Measurements from ENCODE around the gene AMIGO3. TPM values are rescaled to one million over a fixed set of nuclear protein-coding genes. Genes with fewer than 3 reads are reported as not detected.
"Not testable (repeated sequence)": the region's sequence is repeated elsewhere in the genome, so short reads cannot be mapped to it uniquely, and the experiment has no call there.

The AMIGO3 gene
- total RNA-seq, result under 1 TPM; 0.23 to 0.28 TPM

DNA sequence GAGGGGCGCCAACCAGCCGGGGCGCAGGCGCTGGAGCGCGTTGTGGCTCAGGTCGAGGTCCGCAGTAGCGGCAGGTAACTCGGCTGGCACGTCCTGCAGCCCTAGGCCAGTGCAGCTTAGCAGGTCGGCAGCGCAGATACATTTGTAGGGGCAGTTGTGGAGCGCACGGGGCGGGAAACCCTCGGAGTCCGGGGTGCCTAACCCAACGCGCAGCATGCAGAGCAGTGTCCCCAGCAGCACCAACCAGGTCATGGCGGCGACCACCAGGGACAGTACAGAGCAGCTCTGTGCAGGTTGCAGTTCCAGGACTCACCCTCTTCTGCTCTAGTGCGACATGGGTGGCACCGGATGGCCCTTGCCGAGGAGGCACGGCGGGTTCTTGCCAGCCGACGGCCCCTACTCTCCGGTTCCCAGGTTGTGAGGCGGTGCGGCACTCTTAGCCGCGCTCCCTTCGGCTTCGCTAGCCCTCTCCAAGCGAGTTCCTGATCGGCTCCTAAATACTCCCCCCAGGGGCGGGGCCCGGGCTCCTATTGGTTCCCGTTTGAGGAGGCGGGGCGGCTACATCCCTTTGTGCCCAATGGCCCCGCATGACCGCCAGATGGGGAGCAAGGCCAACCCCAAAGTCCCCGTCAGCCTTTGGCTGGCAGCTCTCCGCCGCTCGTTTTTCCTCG, at the start of gene AMIGO3:
AMIGO3 (minus strand) TSS at position 471 of the 671 bp plus-strand sequence; CDS start at position 252, 219 bp downstream.
- POLR2A ChIA-PET, result interaction anchor here (0.6 to 2.2 kb wide), 7 partner anchors 18 to 369 kb away, joined by 3 to 6 read pairs (median 3); partner anchors contain the start of genes INKA1, IP6K1 and RBM5
- DNase-seq, result peak; percentile 92
- CTCF ChIA-PET, result interaction anchor here (0.7 to 2.4 kb wide), 7 partner anchors 9 to 218 kb away, joined by 3 to 8 read pairs (median 3); partner anchors contain the start of gene INKA1
- peak within 1 kb of the TSS; percentile 74 for H3K27ac Mint-ChIP-seq
- no peaks in the 10 kb centered on the region for H3K9me3 Mint-ChIP-seq
- peak within 1 kb of the TSS; percentile 77 for H3K4me3 Mint-ChIP-seq
- H3K27me3 Mint-ChIP-seq, result no peaks in the 10 kb centered on the region
- peaks cover 36% of the 10 kb centered on the region for H3K36me3 Mint-ChIP-seq (ENCODE audit: low read depth)
- peaks cover 47% of the 10 kb centered on the region for H3K4me1 Mint-ChIP-seq

DNA sequence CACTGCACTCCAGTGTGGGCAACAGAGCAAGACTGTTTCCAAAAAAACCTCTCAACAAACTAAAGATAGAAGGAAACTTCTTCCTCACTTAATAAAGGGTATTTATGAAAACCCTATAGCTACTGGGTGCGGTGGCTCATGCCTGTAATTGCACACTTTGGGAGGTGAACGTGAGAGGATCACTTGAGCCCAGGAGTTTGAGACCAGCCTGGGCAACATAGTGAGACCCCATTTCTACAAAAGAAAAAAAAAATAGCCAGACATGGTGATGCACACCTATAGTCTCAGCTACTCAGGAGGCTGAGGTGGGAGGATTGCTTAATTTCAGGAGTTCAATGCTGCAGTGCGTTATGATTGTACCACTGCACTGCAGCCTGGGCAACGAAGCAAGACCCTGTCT, 44.5 kb upstream of the AMIGO3 start:
- no peak overlapping the region for H3K27ac Mint-ChIP-seq
- no peaks in the 10 kb centered on the region for H3K27me3 Mint-ChIP-seq
- POLR2A ChIA-PET, result no interaction called here
- H3K4me1 Mint-ChIP-seq, result peaks cover 5% of the 10 kb centered on the region
- DNase-seq, result no peak
- H3K9me3 Mint-ChIP-seq, result no peaks in the 10 kb centered on the region
- H3K4me3 Mint-ChIP-seq, result no peak overlapping the region
- peaks cover 5% of the 10 kb centered on the region for H3K36me3 Mint-ChIP-seq (ENCODE audit: low read depth)
- CTCF ChIA-PET, result no interaction called here

- ChIA-PET POLR2A (no interaction called here), CTCF (no interaction called here)
- no peak for DNase-seq
- H3K36me3 Mint-ChIP-seq (ENCODE audit: low read depth), result peaks cover 5% of the 10 kb centered on the region
- H3K27me3 Mint-ChIP-seq, result no peaks in the 10 kb centered on the region
- peaks cover 5% of the 10 kb centered on the region for H3K4me1 Mint-ChIP-seq
- H3K4me3 Mint-ChIP-seq, result no peak overlapping the region
- H3K9me3 Mint-ChIP-seq, result no peaks in the 10 kb centered on the region
- H3K27ac Mint-ChIP-seq, result no peak overlapping the region
Observed at GRCh38 chr3:49761661-49762060, 42.2 kb upstream of the AMIGO3 start.

DNA sequence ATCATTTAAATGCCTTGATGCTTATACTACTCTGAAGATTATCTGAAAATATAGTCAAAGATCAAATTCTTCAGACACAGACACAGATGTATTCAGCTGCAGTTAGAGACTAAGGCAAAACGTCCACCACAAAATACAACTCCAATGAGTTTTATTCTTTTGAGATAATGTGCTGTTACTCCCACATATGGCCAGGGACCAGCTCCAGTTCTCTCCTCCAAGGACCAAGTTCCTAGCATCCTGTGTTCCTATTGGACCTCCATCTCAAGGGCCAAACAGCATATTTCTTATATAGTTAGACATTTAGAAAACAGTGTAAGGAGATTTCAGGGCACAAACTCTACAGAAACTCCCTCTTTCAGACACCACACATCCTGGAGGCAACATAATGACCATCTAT, 39.7 kb upstream of the AMIGO3 start:
- no peak for DNase-seq
- Mint-ChIP-seq H3K4me1 (peaks cover under 1% of the 10 kb centered on the region), H3K27me3 (no peaks in the 10 kb centered on the region), H3K4me3 (no peak overlapping the region), H3K27ac (no peak overlapping the region), H3K36me3 (ENCODE audit: low read depth) (peaks cover 2% of the 10 kb centered on the region), H3K9me3 (no peaks in the 10 kb centered on the region)
- ChIA-PET CTCF (no interaction called here), POLR2A (no interaction called here)

DNA sequence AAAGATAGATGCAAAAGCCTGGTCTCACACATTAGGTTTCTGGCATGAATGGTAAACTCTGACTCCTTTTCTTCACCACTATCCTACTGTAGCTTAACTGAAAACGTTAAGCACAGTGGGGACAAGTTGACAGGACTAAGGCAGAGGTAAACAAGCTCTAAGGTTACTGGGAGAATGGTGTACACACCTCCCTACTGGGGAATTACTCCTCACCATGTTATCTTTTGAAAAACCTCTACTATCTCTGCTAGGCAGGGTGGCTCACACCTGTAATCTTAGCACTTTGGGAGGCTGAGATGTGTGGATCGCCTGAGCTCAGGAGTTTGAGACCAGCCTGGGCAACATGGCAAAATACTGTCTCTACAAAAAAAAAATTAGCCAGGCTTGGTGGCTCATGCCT, 37.7 kb upstream of the AMIGO3 start:
- Mint-ChIP-seq H3K27me3 (no peaks in the 10 kb centered on the region), H3K36me3 (ENCODE audit: low read depth) (peaks cover 5% of the 10 kb centered on the region), H3K4me1 (peaks cover 2% of the 10 kb centered on the region), H3K27ac (no peak overlapping the region), H3K4me3 (no peak overlapping the region), H3K9me3 (no peaks in the 10 kb centered on the region)
- POLR2A ChIA-PET, result interaction anchor here (0.8 kb wide), 1 partner anchor 29 kb away, joined by 3 read pairs; the partner anchor contains the start of gene IP6K1
- no peak for DNase-seq
- CTCF ChIA-PET, result no interaction called here

GRCh38 chr3:49756036-49756435, 36.6 kb upstream of the AMIGO3 start:
- peaks cover 5% of the 10 kb centered on the region for H3K36me3 Mint-ChIP-seq (ENCODE audit: low read depth)
- no peaks in the 10 kb centered on the region for H3K27me3 Mint-ChIP-seq
- no peaks in the 10 kb centered on the region for H3K9me3 Mint-ChIP-seq
- H3K4me3 Mint-ChIP-seq, result no peak overlapping the region
- H3K27ac Mint-ChIP-seq, result no peak overlapping the region
- ChIA-PET CTCF (interaction anchor here (1.4 kb wide), 1 partner anchor 216 kb away, joined by 3 read pairs; no protein-coding TSS in a partner anchor), POLR2A (no interaction called here)
- peaks cover 2% of the 10 kb centered on the region for H3K4me1 Mint-ChIP-seq
- no peak for DNase-seq

GRCh38 chr3:49754536-49754935, 35.1 kb upstream of the AMIGO3 start:
- CTCF ChIA-PET, result no interaction called here
- Mint-ChIP-seq H3K27me3 (no peaks in the 10 kb centered on the region), H3K4me3 (no peak overlapping the region), H3K9me3 (no peaks in the 10 kb centered on the region), H3K4me1 (peaks cover 2% of the 10 kb centered on the region), H3K27ac (no peak overlapping the region), H3K36me3 (ENCODE audit: low read depth) (peaks cover 7% of the 10 kb centered on the region)
- POLR2A ChIA-PET, result interaction anchor here (0.6 kb wide), 1 partner anchor 363 kb away, joined by 4 read pairs; no protein-coding TSS in a partner anchor
- no peak for DNase-seq

DNA sequence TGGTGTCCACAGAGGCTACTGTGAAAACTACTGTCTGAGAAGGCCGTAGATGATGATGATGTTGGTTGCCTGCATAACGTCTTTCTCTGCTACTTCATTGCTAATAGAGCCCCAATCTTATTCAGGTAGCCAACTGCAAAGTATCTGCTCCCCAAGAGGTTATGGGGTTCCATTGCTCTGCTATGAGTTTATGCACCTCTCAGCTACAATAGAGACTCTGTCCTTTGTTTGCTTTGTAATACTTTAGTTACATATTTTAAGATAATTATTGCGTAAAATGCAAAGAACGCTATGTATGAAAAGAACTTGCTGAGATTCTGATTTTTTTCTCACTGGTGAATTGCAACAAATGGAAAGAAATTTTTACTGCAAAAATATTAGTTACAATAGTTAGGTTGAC, 32.0 kb upstream of the AMIGO3 start:
- H3K27me3 Mint-ChIP-seq, result no peaks in the 10 kb centered on the region
- H3K4me3 Mint-ChIP-seq, result no peak overlapping the region
- peaks cover 18% of the 10 kb centered on the region for H3K36me3 Mint-ChIP-seq (ENCODE audit: low read depth)
- POLR2A ChIA-PET, result no interaction called here
- H3K4me1 Mint-ChIP-seq, result peaks cover 2% of the 10 kb centered on the region
- CTCF ChIA-PET, result no interaction called here
- no peak overlapping the region for H3K27ac Mint-ChIP-seq
- DNase-seq, result no peak
- H3K9me3 Mint-ChIP-seq, result no peaks in the 10 kb centered on the region

- H3K9me3 Mint-ChIP-seq, result no peaks in the 10 kb centered on the region
- H3K4me3 Mint-ChIP-seq, result no peak overlapping the region
- H3K27ac Mint-ChIP-seq, result no peak overlapping the region
- POLR2A ChIA-PET, result no interaction called here
- H3K4me1 Mint-ChIP-seq, result peaks cover 2% of the 10 kb centered on the region
- DNase-seq, result no peak
- CTCF ChIA-PET, result interaction anchor here (2.0 kb wide), 1 partner anchor 89 kb away, joined by 8 read pairs; no protein-coding TSS in a partner anchor
- no peaks in the 10 kb centered on the region for H3K27me3 Mint-ChIP-seq
- peaks cover 24% of the 10 kb centered on the region for H3K36me3 Mint-ChIP-seq (ENCODE audit: low read depth)
Observed at GRCh38 chr3:49750056-49750455, 30.6 kb upstream of the AMIGO3 start.

DNA sequence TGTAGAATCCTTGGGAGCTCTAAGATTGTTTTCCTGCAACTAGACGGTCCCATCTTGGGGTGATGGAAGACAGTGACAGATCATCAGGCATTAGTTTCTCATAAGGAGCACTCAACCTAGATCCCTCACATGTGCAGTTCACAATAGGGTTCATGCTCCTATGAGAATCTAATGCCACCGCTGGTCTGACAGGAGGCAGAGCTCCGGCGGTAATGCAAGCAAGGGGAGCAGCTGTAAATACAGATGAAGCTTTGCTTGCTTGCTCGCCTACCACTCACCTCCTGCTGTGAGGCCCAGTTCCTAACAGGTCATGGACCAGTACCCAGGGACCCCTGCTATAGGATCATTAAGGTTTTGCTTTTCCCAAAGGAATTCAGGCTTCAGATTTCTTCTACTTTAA, 29.4 kb upstream of the AMIGO3 start:
- H3K4me1 Mint-ChIP-seq, H3K4me3 Mint-ChIP-seq, H3K27me3 Mint-ChIP-seq, H3K9me3 Mint-ChIP-seq, H3K27ac Mint-ChIP-seq, POLR2A ChIA-PET, DNase-seq: not testable (repeated sequence)
- CTCF ChIA-PET, result interaction anchor here (2.0 kb wide), 1 partner anchor 90 kb away, joined by 8 read pairs; no protein-coding TSS in a partner anchor
- peaks cover 26% of the 10 kb centered on the region for H3K36me3 Mint-ChIP-seq (ENCODE audit: low read depth)

GRCh38 chr3:49747792-49748480, 28.5 kb upstream of the AMIGO3 start:
- no peaks in the 10 kb centered on the region for H3K27me3 Mint-ChIP-seq
- no peak overlapping the region for H3K4me3 Mint-ChIP-seq
- CTCF ChIA-PET, result interaction anchor here (2.0 kb wide), 1 partner anchor 91 kb away, joined by 8 read pairs; no protein-coding TSS in a partner anchor
- no peaks in the 10 kb centered on the region for H3K4me1 Mint-ChIP-seq
- DNase-seq, result no peak
- peaks cover 24% of the 10 kb centered on the region for H3K36me3 Mint-ChIP-seq (ENCODE audit: low read depth)
- POLR2A ChIA-PET, result no interaction called here
- H3K9me3 Mint-ChIP-seq, result no peaks in the 10 kb centered on the region
- H3K27ac Mint-ChIP-seq, result no peak overlapping the region

DNA sequence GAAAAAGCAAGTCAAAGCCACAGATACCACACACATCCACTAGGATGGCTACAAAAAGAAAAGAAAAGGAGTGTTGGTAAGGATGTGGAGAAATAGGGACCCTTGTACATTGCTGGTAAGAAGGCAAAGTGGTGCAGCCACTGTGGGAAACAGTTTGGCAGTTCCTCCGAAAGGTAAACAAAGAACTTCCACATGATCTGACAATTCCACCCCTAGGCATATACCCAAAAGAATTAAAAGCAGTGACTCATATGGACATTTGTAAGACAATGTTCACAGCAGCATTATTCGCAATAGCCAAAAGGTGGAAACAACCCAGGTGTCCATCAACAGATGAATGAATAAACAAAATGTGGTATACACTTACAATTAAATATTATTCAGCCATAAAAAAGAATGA, 26.5 kb upstream of the AMIGO3 start:
- Mint-ChIP-seq H3K36me3 (ENCODE audit: low read depth) (peaks cover 24% of the 10 kb centered on the region), H3K27me3 (no peaks in the 10 kb centered on the region), H3K4me1 (no peaks in the 10 kb centered on the region), H3K27ac (no peak overlapping the region), H3K9me3 (no peaks in the 10 kb centered on the region), H3K4me3 (no peak overlapping the region)
- ChIA-PET POLR2A (no interaction called here), CTCF (no interaction called here)
- no peak for DNase-seq

DNA sequence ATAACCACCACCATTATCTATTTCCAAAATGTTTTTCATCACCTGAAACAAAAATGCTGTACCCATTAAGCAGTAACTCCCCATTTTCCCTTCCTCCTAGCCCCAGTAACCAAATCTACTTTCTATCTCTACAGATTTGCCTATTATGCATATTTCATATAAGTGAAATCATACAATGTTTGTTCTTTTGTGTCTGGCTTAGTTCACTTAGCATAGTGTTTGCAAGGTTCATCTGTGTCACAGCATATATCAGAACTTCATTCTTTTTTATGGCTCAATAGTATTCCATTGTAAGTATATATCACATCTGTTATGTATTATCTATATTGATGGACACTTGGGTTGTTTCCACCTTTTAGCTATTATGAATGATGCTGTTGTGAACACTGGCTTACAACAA, 20.9 kb upstream of the AMIGO3 start:
- Mint-ChIP-seq H3K27ac (no peak overlapping the region), H3K9me3 (no peaks in the 10 kb centered on the region), H3K36me3 (ENCODE audit: low read depth) (peaks cover 33% of the 10 kb centered on the region), H3K4me1 (peaks cover 4% of the 10 kb centered on the region), H3K27me3 (no peaks in the 10 kb centered on the region), H3K4me3 (no peak overlapping the region)
- ChIA-PET POLR2A (no interaction called here), CTCF (no interaction called here)
- DNase-seq, result no peak

All from activated CD4-positive, alpha-beta memory T cell treated with anti-CD3 and anti-CD28 coated beads, Interleukin-2, amount 10 ng/mL, durations not matched to agents 7 days and 5 days (primary cell).